ENCODE measurements around the gene OR2Y1. TPM values are rescaled to one million over a fixed set of nuclear protein-coding genes. Genes with fewer than 3 reads are reported as not detected.

The OR2Y1 gene
- total and polyA plus RNA-seq, 7 donors: not detected

- peaks cover 3 to 25% (median 11%) of the 10 kb centered on the region in 4 donors for H3K36me3 ChIP-seq
- DNase-seq: no peak
- H3K27me3 ChIP-seq: no peaks in the 10 kb centered on the region
- peak overlapping the region; percentile 77 to 89 (median 82) for H3K27ac ChIP-seq
- peaks cover 0 to 48% (median 35%) of the 10 kb centered on the region in 4 donors for H3K4me1 ChIP-seq
- no peak for TF ChIP-seq EP300 (IDR thresholded peaks at IDR 0.05)
- TF ChIP-seq CTCF (IDR thresholded peaks at IDR 0.05): no peak
- TF ChIP-seq POLR2AphosphoS5 (IDR thresholded peaks at IDR 0.05): no peak
- no peak for TF ChIP-seq POLR2A (IDR thresholded peaks at IDR 0.05)
- intact Hi-C loops (cut with DNase I): loop anchor here (2.0 to 5.0 kb wide), 3 partner anchors 15 to 373 kb away; partner anchors contain the start of gene ZFP62
- H3K4me3 ChIP-seq: no peak overlapping the region
- WGBS, 2 donors: 45 to 47% methylated on average over 5 of the region's 5 CpGs
- no peaks in the 10 kb centered on the region for H3K9me3 ChIP-seq
Measured at GRCh38 chr5:180785794-180786221, 46.0 kb upstream of the OR2Y1 start.

DNA sequence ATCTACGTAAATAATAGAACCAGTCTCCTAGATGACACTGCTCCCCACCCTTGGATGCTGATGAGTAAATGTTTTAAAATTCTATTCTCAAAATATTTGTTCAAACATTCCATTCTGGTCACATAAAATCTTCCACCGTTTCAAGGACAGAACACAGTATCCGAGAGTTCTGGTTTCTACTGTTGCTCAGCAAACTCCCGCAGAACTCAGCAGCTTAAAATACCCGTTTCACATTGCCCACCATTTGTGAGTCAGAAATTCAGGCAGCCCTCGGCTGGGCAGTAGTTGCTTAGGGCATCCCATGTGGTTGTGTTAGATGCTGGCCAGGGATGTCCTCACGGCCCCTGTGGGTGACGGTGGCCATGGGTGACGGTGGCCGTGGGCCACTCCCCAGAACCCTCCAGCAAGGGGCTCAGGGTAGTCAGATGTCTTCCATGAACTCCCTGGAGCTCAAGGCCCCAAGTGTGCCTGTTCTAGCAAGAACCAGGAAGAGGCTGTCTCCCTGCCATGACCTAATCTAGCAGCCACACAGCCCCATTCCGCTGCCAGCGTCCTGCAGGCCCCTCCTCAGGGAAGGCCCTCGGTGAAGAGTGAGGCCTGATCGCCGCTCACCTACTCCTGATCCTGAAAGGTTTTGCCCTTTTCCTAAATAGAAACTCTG lies 45.4 kb upstream of the OR2Y1 start:
- H3K27ac ChIP-seq: peak overlapping the region; percentile 77 to 89 (median 82)
- H3K4me1 ChIP-seq: peaks cover 0 to 48% (median 35%) of the 10 kb centered on the region in 4 donors
- TF ChIP-seq CTCF (IDR thresholded peaks at IDR 0.05) (no peak), POLR2A (IDR thresholded peaks at IDR 0.05) (no peak), EP300 (IDR thresholded peaks at IDR 0.05) (no peak), POLR2AphosphoS5 (IDR thresholded peaks at IDR 0.05) (no peak)
- H3K9me3 ChIP-seq: no peaks in the 10 kb centered on the region
- DNase-seq: no peak
- 73 to 81% methylated on average over 15 of the region's 15 CpGs for WGBS, 2 donors
- intact Hi-C loops (cut with DNase I): loop anchor here (2.0 to 5.0 kb wide), 2 partner anchors 77 to 374 kb away; partner anchors contain the start of gene ZFP62
- peaks cover 0 to 19% (median 8%) of the 10 kb centered on the region in 4 donors for H3K36me3 ChIP-seq
- no peaks in the 10 kb centered on the region for H3K27me3 ChIP-seq
- H3K4me3 ChIP-seq: no peak overlapping the region

DNA sequence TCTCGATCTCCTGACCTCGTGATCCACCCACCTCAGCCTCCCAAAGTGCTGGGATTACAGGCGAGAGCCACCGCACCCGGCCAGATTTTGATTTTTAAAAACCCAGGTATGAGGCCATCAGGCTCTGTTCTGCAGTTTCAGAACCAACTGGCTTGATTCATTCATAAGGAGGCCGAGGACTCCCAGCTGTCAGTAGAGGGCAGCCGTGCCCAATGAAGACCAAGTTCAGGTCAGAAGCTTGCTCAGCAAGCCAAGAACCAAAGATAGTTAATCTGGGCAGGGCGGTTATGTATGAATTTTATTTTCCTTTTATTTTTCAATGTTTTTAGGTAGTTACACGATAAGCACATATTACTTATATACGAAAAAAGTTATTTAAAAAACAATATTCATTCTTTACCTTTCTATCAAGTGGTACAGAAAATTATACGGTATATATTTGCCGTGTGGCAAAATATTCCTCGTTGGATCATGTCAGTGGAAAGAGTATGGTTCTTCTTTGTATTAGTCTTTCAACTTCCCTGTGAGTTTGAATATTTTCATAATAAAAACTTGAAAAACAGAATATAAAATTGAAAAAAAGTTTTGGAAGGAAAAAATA lies 44.7 kb upstream of the OR2Y1 start:
- intact Hi-C loops (cut with DNase I): loop anchor here (1.0 to 5.0 kb wide), 3 partner anchors 48 to 374 kb away; partner anchors contain the start of gene ZFP62
- H3K27ac ChIP-seq: peak overlapping the region; percentile 77 to 89 (median 82)
- TF ChIP-seq POLR2A (IDR thresholded peaks at IDR 0.05) (no peak), CTCF (IDR thresholded peaks at IDR 0.05) (peak; percentile 24 to 65 (median 59)), EP300 (IDR thresholded peaks at IDR 0.05) (no peak), POLR2AphosphoS5 (IDR thresholded peaks at IDR 0.05) (peak in 3 of 4 donors; percentile 16 to 44 (median 38))
- peak; percentile 89 for DNase-seq
- H3K27me3 ChIP-seq: no peaks in the 10 kb centered on the region
- WGBS, 2 donors: 33 to 46% methylated on average over 13 of the region's 13 CpGs
- no peaks in the 10 kb centered on the region for H3K9me3 ChIP-seq
- peaks cover 0 to 48% (median 35%) of the 10 kb centered on the region in 4 donors for H3K4me1 ChIP-seq
- H3K36me3 ChIP-seq: peaks cover 0 to 12% (median 2%) of the 10 kb centered on the region in 4 donors
- H3K4me3 ChIP-seq: no peak overlapping the region

GRCh38 chr5:180783340-180784052 lies 43.6 kb upstream of the OR2Y1 start:
- Histone ChIP-seq H3K27me3 (no peaks in the 10 kb centered on the region), H3K9me3 (no peaks in the 10 kb centered on the region), H3K27ac (no peak overlapping the region), H3K36me3 (peaks cover 0 to 5% (median 0%) of the 10 kb centered on the region in 4 donors), H3K4me3 (no peak overlapping the region), H3K4me1 (peaks cover 0 to 43% (median 35%) of the 10 kb centered on the region in 4 donors)
- DNase-seq: no peak
- TF ChIP-seq POLR2AphosphoS5 (IDR thresholded peaks at IDR 0.05): no peak
- no peak for TF ChIP-seq EP300 (IDR thresholded peaks at IDR 0.05)
- TF ChIP-seq CTCF (IDR thresholded peaks at IDR 0.05): no peak
- no peak for TF ChIP-seq POLR2A (IDR thresholded peaks at IDR 0.05)
- intact Hi-C loops (cut with DNase I): loop anchor here (1.0 to 2.0 kb wide), 2 partner anchors 49 to 375 kb away; no protein-coding TSS in a partner anchor
- 76 to 83% methylated on average over 12 of the region's 12 CpGs for WGBS, 2 donors

All from sigmoid colon (tissue), 7 donors.